ENCODE data around the gene NT5C1B. TPM values are rescaled to one million over a fixed set of nuclear protein-coding genes. Genes with fewer than 3 reads are reported as not detected.

Gene NT5C1B
- total and polyA plus RNA-seq, 11 donors = not detected

DNA sequence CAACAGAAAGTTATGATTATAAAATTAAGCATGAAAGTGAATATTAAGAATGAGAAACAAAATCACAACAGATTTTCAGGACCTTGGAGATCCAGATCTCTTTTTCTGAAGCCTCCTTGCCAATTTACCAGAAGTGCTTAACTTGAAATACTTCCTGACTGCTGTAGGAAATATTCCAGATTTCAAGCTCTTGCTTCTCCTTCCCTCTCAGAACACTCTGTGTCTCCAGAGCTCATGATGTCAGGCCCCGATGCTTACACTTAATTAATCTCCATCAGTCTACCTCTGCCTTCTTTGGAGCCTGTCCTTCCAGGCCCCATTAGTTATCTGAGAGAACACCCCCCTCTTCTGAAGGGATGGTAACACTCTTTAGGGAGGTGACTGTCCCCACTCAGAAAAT lies 20.7 kb upstream of the NT5C1B start:
- Histone ChIP-seq H3K4me3 (no peak overlapping the region), H3K36me3 (no peaks in the 10 kb centered on the region), H3K4me1 (peaks cover 0 to 32% (median 0%) of the 10 kb centered on the region in 12 donors), H3K27me3 (no peaks in the 10 kb centered on the region), H3K9me3 (no peaks in the 10 kb centered on the region), H3K27ac (no peak overlapping the region)
- DNase-seq (no peak), ATAC-seq (no peak)
- TF ChIP-seq, protein P1, sequence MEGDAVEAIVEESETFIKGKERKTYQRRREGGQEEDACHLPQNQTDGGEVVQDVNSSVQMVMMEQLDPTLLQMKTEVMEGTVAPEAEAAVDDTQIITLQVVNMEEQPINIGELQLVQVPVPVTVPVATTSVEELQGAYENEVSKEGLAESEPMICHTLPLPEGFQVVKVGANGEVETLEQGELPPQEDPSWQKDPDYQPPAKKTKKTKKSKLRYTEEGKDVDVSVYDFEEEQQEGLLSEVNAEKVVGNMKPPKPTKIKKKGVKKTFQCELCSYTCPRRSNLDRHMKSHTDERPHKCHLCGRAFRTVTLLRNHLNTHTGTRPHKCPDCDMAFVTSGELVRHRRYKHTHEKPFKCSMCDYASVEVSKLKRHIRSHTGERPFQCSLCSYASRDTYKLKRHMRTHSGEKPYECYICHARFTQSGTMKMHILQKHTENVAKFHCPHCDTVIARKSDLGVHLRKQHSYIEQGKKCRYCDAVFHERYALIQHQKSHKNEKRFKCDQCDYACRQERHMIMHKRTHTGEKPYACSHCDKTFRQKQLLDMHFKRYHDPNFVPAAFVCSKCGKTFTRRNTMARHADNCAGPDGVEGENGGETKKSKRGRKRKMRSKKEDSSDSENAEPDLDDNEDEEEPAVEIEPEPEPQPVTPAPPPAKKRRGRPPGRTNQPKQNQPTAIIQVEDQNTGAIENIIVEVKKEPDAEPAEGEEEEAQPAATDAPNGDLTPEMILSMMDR (IDR thresholded peaks at IDR 0.05) = no peak
- TF ChIP-seq POLR2A (IDR thresholded peaks at IDR 0.05) = no peak
- 26 to 75% (median 56%) methylated on average over 1 of the region's 1 CpG for WGBS, 4 donors
- intact Hi-C loops (cut with DNase I) = no loop called here

DNA sequence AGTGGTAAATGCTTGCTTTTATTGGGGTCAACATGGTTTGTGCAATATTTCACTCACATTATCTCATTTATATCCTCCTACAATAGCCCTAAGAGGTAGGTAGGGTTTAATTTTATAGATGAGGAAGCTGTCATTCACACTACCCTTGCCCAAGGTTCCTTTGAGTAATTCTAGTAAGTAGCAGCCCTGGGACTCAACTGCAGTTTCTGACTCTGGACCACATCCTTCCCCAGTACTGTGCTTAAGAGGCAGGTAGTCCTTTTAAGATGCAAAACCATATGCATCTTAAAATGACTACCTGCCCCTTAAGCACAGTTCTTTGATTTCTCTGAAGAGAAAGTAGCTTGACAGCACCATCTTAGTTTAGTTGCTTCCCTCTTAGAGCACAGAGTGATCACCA lies 15.7 kb upstream of the NT5C1B start:
- Histone ChIP-seq H3K4me3 (no peak overlapping the region), H3K27ac (no peak overlapping the region), H3K4me1 (peaks cover 0 to 12% (median 0%) of the 10 kb centered on the region in 12 donors), H3K36me3 (no peaks in the 10 kb centered on the region), H3K27me3 (no peaks in the 10 kb centered on the region), H3K9me3 (no peaks in the 10 kb centered on the region)
- no peak for TF ChIP-seq POLR2A (IDR thresholded peaks at IDR 0.05)
- TF ChIP-seq, protein P1 (IDR thresholded peaks at IDR 0.05) = no peak
- ATAC-seq = no peak
- intact Hi-C loops (cut with DNase I) = no loop called here
- DNase-seq = no peak

DNA sequence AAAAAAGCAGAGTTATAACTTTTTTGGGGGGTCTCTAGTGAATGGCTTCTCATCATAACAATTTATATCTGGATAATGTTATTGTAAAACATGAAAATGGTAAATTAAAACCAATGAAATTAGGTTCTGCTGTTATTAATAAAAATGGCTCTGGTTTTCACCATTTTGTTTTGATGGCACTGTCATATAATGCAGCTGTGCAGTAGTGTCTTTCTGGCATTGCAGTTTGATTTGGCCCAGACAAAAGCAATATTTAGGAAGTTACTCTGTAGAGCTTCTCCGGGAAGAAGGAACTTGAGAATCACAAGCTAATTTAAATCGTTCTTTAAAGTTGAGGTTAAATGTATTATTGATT lies 15.1 kb upstream of the NT5C1B start:
- 55 to 75% (median 63%) methylated on average over 2 of the region's 2 CpGs for WGBS, 4 donors
- H3K36me3 ChIP-seq = no peaks in the 10 kb centered on the region
- H3K4me1 ChIP-seq = peaks cover 0 to 14% (median 2%) of the 10 kb centered on the region in 12 donors
- TF ChIP-seq POLR2A (IDR thresholded peaks at IDR 0.05) = no peak
- TF ChIP-seq, protein P1 (IDR thresholded peaks at IDR 0.05) = no peak
- no peak for ATAC-seq
- DNase-seq = no peak
- H3K27me3 ChIP-seq = no peaks in the 10 kb centered on the region
- H3K4me3 ChIP-seq = no peak overlapping the region
- intact Hi-C loops (cut with DNase I) = no loop called here
- no peak overlapping the region for H3K27ac ChIP-seq
- H3K9me3 ChIP-seq = no peaks in the 10 kb centered on the region

DNA sequence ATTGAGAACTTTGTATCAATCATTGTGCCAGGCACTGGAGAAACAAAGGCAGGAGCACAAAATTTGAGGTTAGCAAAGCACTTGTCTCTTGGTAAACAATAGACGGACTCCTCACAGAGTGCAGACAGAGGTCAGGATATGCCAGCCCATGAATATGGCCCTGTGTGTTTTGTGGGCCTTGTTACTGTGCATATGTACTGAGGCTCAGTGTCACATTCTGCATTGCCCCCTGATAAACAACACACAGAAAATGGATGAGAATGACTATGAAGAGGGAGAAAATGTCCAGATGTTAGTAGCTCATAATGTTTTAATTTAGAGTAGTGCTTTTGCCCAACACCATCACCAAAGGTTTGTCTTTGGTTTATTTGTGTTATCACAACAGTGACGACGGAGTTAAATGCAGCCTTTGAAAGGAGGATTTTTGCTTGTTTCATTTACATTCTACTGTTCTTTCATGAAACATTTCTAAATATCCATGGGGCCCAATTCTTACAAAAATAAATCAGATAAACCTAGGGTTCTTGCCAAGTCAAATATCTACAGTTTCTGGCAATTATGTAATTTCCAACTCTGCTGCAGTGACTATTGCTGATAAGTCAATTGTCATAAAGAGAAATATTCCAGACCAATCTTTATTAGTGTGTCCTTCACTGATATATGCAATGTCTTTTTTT lies 14.6 kb upstream of the NT5C1B start:
- H3K27me3 ChIP-seq = no peaks in the 10 kb centered on the region
- no peak overlapping the region for H3K27ac ChIP-seq
- DNase-seq (no peak), ATAC-seq (no peak)
- TF ChIP-seq, protein P1 (IDR thresholded peaks at IDR 0.05) = no peak
- TF ChIP-seq POLR2A (IDR thresholded peaks at IDR 0.05) = no peak
- no peaks in the 10 kb centered on the region for H3K9me3 ChIP-seq
- H3K4me1 ChIP-seq = peaks cover 0 to 18% (median 6%) of the 10 kb centered on the region in 12 donors
- no peak overlapping the region for H3K4me3 ChIP-seq
- intact Hi-C loops (cut with DNase I) = no loop called here
- WGBS, 4 donors = 72 to 84% (median 79%) methylated on average over 3 of the region's 3 CpGs
- H3K36me3 ChIP-seq = no peaks in the 10 kb centered on the region
